Measurements from ENCODE around the gene KCNIP4. TPM values are rescaled to one million over a fixed set of nuclear protein-coding genes. Genes with fewer than 3 reads are reported as not detected.

KCNIP4 gene
- total RNA-seq, 1 donor from 2014 or later = not detected

- ATAC-seq = no peak
These were observed 1268.6 kb downstream of the KCNIP4 start for GRCh38 chr4:20679951-20680350.

More at GRCh38 chr4:20679951-20680350, 1268.6 kb downstream of the KCNIP4 start:
- Histone ChIP-seq H3K4me3 (no peak overlapping the region), H3K4me1 (peaks cover 6% of the 10 kb centered on the region), H3K27ac (no peak overlapping the region), H3K36me3 (no peaks in the 10 kb centered on the region), H3K27me3 (no peaks in the 10 kb centered on the region), H3K9me3 (no peaks in the 10 kb centered on the region)
- intact Hi-C loops (cut with DNase I) = loop anchor here (10.0 kb wide), 1 partner anchor 255 kb away; no protein-coding TSS in a partner anchor
- TF ChIP-seq CTCF (IDR thresholded peaks at IDR 0.05) = no peak
- no peak for DNase-seq

Small RNA genes within 50 kb of the gene (microRNA-seq; reads per million reads assigned to microRNA genes)
- gene MIR7978 (ENCODE audit: borderline microRNAs expressed) = not detected

All from upper lobe of right lung (tissue), 1 donor.